Tongue (tissue), 2 donors: ENCODE data around the gene CALY. TPM values are rescaled to one million over a fixed set of nuclear protein-coding genes. Genes with fewer than 3 reads are reported as not detected.

Experiments
- DNase-seq: peaks from one replicate; pipeline ENCODE4 v3.0.0-alpha.2; 2015
- total RNA-seq: library from RNA; depleted of rRNA; stranded (reverse); fragments of >200 nt; gene quantifications from one replicate; pipeline ENCODE4 v1.2.3, GENCODE V29; 2014

Gene CALY
- total RNA-seq, 1 donor from 2014 or later = not detected

DNA sequence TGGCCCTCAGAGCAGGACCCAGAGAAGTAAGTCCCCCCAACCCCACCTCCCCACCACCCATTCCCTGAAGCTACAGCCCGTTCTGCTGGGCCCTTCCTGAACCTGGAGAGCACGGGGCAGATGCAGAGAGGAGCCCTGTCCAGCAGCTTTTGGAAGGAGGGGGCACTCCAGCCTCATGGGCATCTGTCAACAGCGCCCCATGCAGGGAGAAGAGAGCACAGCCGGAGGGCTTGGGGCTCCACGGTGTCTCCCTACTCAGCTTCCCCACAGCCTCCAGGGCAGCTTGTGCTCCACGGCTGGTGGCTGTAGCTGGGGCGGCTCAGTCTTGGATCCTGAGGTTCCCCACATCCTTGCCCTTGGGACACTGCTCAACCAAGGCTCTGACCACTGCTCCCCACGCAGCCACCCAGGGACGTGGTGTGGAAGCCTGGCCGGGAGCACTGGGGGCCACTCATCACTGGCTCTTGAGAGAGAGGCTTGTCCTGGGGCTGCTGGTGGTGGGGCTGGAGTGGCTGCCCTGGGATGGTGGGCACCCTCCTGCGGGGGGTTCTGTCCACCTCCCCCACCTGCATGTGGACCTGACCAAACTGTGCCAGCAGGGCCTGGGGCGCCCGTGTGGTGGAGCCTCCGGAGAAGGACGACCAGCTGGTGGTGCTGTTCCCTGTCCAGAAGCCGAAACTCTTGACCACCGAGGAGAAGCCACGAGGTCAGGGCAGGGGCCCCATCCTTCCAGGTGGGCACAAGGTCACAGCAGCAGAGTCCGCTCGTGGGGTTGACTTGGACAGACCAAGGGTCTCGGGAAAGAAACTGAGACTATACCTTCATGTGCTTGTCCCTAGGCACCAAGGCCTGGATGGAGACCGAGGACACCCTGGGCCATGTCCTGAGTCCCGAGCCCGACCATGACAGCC is 15.0 kb upstream of the CALY start:
- DNase-seq = no peak

DNA sequence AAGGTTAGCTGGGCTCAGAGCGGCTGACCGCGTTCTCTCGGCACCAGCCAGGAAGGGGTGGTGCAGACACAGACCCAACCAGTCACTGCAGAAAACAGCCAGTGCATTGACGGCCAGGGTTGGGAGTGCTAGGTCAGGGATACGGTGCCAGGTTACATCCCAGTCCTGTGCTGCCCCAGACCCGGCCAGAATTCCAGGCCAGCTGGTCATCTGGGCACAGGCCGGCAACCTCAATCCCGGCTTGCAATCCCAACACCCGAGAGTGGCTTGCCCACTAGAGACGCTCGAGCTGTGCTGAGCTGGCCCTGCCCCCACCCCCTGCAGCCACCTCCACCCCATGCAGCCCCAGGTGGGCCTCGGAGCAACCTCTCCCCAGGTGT is 14.2 kb upstream of the CALY start:
- DNase-seq = no peak

DNA sequence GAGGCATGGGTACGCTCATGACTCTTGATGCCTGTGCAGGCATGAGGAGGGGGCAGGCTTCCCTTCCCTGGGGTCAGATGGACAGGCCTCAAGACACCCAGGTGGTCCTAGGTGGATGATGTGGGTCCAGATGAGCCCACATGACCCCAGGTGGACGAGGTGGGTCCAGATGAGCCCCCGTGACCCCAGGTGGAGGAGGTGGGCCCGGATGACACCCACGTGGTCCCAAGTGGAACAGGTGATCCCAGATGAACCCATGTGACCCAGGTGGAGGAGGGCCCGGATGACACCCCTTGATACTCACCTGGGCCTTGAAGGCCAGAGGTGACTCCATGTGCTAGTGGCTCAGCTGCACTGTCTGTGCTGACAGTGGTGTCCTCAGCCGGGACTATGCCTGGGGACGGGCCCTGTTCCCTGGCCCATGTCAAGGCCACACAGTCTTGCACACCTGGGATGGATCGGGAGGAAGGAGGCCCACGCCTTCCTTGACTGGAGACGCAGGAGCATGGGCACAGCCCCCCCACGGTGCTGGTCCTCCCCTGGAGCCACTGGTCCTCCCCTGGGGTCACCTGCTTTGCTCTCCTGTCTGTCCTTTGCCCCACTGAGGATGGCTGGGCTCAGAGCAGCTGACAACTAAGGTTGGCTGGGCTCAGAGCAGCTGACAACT is 13.7 kb upstream of the CALY start:
- DNase-seq = no peak

DNA sequence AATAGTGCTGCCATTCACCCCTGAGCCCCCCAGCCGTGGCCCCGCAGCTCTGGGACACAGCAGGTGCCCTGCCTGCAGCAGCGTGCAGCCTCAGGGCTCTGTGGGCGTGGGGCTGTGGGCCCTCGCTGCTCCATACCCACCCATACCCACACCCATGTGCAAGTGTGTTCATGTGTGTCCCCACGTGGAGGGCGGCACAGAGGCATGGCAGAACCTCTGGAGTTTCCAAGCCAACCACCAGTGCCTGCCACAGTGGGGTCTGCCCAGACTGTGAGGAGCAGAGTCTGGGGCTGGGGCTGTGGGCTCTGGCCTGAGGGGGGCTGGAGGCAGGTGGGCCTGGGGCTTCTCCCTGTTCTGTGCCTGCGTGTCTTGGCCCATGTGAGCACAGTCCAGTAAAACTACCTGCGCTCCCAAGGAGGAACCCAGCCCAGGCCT is 12.9 kb upstream of the CALY start:
- no peak for DNase-seq

DNA sequence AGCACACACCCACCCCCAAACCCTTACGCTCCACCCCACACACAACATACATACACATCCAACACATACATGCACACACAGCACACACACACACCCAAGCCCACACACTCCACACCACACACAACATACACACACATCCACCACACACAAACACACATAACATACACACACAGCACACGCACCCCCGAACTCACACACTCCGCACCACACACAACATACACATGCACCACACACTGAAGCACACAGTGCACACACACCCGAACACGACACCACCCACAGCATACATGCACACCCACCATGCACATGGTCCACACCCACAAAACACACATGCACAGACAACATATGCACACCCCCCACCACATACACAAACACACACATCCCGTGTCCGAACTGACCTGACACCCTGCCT is 12.5 kb upstream of the CALY start:
- DNase-seq = no peak

DNA sequence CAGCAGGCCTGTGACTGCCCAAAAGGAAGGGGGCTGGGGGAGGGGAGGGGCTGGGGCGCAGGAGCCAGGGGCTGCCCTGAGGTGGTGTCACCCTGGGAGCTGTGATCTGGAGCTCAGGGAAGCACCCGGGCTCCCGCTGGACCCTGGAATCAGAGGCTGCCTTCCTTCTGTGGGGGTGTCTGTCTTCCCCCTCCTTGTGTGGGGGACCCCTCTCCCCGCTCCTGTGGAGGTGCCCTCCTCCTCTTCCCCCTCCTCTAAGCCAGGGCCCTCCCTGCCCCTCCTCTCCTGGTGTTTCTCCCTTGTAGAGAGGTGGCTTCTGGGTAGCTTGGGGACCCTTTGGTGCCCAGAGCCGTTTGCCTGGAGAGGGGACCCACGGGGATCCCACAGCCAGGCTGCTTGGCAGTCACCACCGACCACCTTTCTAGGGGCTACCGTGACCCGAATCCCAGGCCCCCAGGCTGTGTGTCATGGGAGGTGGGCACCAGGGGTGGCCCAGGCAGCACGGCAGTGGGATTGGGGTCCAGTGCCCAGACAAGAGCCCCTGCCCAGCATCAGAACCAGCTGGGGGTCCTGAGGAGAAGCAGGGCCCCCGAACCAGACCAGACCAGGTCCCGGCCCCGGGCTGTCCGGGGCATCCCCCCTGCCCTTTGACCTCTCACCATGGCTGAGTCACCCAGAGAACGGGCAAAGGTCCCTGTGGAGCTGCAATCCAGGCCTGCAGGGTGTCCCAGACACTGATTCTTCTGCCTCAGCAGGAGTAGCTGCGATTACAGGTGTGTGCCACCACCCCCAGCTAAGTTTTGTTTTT is 11.2 kb upstream of the CALY start:
- DNase-seq = no peak

DNA sequence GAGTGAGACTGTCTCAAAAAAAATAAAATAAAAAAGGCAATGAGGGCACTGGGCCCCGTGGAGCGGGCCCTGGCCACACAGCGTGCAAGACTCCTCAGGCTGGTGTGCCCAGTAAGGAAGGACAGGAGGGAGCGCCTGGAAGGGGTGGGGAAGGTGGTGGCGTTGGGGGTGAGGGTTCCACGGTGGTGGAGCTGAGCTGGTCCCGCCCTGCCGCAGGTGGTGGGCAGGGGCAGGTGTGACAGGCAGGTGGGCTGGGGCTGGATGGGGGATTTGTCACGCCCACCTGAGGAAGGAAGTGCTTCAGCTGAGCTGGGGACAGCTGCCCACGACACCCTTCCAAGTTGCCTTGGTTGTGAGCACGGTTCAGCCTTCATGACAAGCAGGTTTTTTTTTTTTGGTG is 9.7 kb upstream of the CALY start:
- no peak for DNase-seq

DNA sequence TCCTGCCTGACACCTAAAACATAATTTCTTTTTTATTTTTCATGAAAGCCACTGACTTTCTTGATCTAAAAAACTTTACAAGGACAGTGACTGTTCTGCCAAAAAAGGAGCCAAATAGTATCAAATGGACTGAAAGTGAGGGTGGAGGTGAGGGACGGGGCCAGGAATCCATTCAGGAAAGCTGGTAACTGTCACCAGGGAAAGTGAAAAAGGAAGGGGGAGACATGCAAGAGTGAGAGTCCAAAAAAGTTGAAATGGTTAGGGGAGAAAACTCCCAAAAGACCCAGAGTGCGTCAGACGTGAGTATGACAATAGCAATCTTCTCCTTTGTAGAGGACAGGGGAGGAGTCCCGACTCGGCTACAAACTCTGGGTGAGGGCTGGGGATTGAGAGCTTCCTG is 7.5 kb upstream of the CALY start:
- DNase-seq = no peak

DNA sequence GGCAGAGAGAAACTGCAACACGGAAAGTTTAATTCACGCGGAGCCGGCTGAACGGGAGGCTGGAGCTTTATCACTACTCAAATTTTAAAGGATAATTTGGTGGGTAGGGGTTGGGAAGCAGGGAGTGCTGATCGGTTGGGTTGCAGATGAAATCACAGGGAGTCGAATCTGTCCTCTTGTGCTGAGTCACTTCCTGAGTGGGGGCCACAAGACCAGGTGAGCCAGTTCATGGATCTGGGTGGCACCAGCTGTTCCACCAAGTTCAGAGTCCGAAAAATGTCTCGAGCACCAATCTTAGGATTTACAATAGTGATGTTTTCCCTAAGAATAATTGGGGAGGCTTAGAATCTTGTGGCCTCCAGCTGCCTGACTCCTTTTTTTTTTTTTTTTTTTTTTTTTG is 6.9 kb upstream of the CALY start:
- no peak for DNase-seq

DNA sequence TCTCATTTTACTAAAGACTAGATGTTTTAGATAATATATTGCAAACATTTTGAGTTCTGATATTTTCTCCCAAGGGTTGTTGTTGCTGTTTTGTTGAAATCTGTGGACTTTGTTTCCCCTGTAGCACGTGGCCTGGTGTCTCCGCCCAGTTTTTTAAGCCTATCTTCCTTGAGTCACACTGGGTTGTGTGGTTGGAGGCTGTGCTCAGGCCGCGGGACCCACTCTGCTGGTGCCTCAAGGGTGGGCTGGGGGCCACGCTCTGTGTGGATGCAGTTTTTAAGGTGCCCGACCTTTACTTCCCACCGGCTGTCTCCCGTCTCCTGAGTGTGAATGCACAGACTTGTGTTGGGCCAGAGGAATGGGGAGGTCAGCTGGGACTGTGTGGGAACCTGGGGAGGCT is 6.2 kb upstream of the CALY start:
- no peak for DNase-seq

DNA sequence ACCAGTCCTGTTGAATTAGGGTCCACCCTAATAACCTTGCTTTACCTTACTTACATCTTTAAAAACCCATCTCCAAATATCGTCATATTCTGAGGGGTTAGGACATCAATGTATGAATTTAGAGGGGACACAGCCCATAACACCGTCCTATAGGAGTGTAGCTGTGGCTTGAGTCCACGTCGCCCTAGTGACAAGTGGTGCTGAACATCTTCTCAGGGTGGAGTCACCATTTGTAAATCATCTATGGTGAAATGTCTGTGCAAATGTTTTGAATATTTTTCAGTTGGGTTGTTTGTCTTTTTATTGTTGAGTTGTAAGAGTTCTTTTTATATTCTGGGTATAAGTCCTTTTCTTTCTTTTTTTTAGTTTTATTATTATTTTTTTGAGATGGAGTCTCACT is 5.3 kb upstream of the CALY start:
- DNase-seq = no peak

DNA sequence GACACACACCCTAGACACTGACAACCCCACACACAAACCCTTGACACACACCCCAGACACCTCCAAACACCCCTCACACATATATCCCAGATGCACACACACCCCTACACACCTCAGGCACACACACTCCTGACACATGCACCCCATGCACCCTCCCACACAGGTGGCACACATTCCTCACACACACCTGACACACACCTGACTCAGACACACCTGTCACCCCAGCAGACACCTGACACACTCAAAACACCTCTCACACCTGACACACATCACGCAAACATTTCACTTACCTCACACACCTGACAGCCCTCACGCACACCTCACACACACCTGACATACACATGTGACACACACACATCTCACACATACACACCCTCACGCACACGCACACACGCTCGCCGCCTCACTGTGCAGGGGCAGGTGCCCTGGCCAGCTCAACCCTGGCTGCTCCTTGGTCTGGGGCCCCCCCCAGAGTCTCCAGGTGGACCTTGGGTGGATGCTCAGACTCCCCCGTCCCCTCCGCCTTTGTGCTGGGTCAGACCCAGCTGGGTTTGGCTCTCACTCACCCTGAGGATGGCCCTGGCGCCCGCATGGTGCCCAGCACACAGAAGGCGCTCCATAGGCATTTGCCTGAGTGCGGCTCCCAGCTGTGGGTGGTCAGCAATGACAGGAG is 3.1 kb upstream of the CALY start:
- DNase-seq = no peak

DNA sequence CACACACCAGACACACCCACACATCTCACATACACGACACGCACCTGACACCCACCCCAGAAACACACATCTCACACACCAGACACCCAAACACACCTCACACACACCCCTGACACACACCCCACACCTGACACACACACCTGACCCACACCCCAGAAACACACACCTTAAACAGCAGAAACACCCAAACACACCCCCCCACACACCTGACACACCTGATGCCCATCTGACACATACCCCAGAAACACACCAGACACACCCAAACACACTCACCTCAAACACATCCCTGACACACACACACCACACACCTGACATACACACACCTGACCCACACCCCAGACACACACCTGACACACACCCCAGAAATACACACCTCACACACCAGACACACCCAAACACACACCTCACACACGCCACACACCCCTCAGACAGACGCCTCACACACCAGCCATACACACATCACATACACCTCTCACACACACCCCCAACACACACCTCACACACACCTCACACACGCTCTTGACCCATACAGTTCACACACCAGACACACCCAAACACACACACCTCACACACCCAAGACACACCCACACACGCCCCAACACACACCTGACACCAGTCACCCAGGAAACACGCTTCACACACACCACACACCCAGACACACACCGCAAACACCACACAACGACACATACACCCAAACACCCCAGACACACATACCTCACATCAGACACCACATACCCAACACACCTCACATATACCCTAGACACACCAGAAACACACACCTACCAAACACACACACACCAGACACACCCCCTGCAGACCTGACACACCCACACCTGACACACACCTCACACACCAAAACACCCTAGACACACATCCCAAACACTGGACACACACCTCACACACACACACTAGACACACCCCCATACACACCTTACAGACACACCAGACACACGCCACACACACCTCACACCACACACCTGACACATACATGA is 1.7 kb upstream of the CALY start:
- no peak for DNase-seq

DNA sequence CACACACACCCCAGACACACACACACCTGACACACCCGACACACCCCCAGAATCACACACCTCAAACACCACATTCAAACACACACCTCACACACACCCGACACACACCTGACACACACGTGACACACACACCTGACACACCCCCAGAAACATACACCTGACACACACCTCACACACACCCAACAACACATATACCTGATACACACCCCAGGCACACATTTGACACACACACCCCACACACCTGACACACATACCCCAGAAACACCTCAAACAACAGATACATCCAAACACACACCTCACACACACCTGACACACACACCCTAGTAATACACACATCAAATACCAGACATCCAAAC is 652 bp upstream of the CALY start:
- DNase-seq = no peak

DNA sequence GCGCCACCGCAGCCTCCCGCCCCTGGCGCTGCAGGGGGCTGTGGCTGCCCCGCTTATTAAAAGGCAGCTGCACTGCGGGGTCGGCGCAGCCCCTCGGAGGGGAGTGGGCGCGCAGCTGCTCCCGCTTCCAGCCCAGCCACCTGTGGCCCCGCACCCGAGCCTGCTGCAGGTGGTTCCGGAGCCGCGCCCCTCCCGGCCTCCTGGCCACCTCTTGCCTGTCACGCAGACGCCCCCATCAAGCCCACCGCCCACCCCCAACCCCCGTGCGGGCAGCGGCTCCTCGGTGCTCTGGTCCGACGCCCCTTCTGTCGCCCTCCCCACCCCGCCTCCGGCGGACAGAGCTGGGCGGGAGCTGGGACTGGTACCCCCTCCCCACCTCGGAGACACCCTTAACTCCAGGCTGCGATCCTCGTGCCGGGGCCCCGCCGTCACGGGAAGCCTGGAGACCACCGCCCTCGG is 549 bp downstream of the CALY start:
- DNase-seq = no peak

DNA sequence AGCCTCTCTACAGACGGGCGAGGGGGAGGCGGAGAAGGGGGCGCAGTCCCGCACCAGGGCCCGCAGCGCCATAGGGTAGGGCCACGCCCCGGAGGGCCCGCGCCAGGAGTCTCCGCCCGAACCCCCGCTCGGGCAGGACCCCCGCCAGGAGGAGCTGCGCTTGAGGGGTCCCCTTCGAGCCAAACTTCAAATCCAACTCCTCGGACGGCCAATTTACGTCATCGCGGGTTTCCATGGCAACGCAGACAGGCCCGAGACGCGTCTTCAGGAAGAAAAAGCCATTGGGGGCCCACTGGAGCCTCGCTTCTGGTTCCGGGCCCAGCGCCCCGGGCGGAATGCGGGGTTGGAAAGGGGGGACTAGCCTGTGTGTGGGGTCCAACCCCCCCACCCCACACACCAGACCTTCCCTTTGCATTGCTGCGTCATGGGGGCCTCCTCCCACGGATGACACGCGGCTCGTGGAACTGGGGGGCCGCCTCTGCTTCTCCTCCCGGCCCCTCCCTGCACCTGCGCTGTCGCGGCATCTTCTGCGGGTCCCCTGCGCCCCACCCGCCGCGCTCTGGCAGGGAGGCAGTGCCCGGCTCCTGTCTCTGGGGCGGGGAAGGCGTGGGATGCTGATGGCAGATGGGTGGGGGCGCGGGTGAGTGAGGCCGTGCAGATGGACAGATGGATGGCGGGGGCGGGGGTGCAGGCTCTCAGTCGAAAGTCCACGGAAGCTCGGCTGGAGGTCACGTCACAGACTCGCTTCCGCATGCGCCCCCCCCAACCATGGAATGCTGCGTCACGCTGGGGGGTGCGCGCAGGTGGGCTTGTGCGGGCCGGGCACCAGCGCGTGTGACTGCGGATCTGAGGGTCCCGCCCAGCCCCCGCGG is 1.2 kb downstream of the CALY start:
- DNase-seq = peak; percentile 81

DNA sequence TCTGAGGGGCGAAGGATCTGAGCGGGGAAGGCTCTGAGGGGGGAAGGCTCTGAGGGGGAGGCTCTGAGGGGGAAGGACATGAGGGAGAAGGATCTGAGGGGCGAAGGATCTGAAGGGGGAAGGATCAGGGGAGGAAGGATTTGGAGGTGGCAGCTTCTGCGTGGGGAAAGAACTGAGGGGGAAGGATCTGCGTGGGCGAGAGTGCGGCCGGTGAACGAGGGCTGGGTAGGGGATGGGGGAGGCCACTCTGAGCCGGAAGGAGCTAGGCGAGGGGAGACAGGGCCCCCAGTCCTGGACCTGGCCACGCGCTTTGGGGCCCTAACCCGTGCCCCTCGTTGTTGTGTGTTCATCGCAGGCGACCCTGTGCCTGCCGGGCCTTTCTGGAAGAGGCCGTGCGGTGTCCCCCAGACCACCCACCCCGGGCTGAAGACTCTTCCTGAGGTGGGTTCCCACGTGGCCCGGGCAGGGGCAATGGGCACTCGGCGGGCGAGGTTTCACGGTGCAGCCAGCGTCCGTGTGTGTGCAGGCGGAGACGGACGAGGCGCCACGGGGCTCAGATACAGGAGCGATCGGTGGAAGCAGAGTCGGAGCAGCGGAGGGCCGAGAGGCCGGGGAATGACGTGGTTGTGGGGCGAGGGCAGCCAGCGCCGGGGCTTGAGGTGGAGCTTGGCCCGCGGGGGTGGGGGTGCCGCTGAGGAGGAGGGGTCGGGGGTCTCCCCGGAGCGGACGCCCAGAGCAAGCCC is 2.0 kb downstream of the CALY start:
- DNase-seq = no peak

DNA sequence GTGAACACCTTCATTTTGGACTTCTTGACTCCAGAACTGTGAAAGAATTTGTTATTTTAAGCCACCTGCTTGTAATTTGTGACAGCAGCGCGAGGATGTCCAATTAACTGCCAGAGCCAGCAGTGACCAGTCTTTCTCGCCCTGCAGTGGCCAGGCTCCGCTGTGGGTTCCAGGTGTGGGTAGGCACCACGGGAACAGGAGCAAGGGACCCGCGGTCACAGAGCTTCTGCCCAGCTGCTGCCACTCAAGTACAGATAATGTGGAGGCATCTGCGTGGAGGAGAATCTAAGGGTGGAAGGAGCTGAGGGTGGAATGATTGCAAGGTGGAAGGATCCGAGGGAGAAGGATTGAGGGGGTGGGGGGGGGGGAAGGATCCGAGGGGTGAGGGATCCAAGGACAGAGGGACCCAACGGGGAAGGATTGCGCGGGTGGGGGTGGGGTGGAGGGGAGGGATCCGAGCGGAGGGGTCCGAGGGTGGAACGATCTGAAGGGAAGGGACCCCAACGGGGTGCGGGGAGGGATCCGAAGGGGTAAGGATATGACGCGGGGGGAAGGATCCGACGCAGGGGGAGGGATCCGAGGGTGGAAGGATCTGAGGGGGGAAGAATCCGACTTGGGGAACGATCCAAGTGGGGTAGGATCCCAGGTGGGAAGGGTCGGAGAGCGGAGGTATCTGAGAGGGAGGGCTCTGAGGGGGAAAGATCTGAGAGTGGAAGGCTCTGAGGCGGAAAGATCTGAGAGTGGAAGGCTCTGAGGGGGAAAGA is 3.6 kb downstream of the CALY start:
- no peak for DNase-seq
